GM06990 (cell line): ENCODE measurements around the gene KCNH3.

ENCODE experiments used
- DNase-seq: peaks from one replicate; pipeline ENCODE4 v3.0.0-alpha.2; 2011; ENCODE audit not compliant: insufficient read length; ENCODE audit errors: extremely low read depth
- H3K27me3 ChIP-seq: replicated peaks from 2 replicates; pipeline ENCODE4 v1.6.0; 2011; ENCODE audit warnings: low read length; ENCODE audit not compliant: control insufficient read depth, insufficient read depth
- H3K36me3 ChIP-seq: 2 replicates; pipeline ENCODE4 v1.5.1; 2011; ENCODE audit warnings: low read length; ENCODE audit not compliant: control insufficient read depth, insufficient read depth
- H3K4me3 ChIP-seq: replicated peaks from 2 replicates; pipeline ENCODE4 v1.5.1; 2011; ENCODE audit warnings: low read depth, mild to moderate bottlenecking, control low read depth, low read length
- CTCF ChIP-seq: IDR thresholded peaks from 2 replicates; pipeline ENCODE4 v1.5.1; 2011; ENCODE audit warnings: low read length, control low read depth, mild to moderate bottlenecking, inconsistent platforms; ENCODE audit not compliant: insufficient read depth, poor library complexity, severe bottlenecking

The KCNH3 gene

GRCh38 chr12:49563951-49564685 is 25.3 kb downstream of the KCNH3 start:
- Histone ChIP-seq H3K27me3 (no peaks in the 10 kb centered on the region), H3K36me3 (peaks cover 35% of the 10 kb centered on the region)

GRCh38 chr12:49564686-49565405 is 26.0 kb downstream of the KCNH3 start:
- H3K36me3 ChIP-seq, result peaks cover 32% of the 10 kb centered on the region
- H3K4me3 ChIP-seq, result no peak overlapping the region
- no peaks in the 10 kb centered on the region for H3K27me3 ChIP-seq
- TF ChIP-seq CTCF, result no peak
- no peak for DNase-seq

More at GRCh38 chr12:49563951-49564685, 25.3 kb downstream of the KCNH3 start:
- DNase-seq, result no peak
- no peak for TF ChIP-seq CTCF
- H3K4me3 ChIP-seq, result no peak overlapping the region

- peaks cover 27% of the 10 kb centered on the region for H3K36me3 ChIP-seq
- no peak overlapping the region for H3K4me3 ChIP-seq
- DNase-seq, result no peak
- TF ChIP-seq CTCF, result no peak
- H3K27me3 ChIP-seq, result no peaks in the 10 kb centered on the region
These were observed 26.8 kb downstream of the KCNH3 start for GRCh38 chr12:49565406-49566265.

- no peak for DNase-seq
- Histone ChIP-seq H3K27me3 (no peaks in the 10 kb centered on the region), H3K4me3 (no peak overlapping the region), H3K36me3 (peaks cover 25% of the 10 kb centered on the region)
- no peak for TF ChIP-seq CTCF
These were observed 27.5 kb downstream of the KCNH3 start for GRCh38 chr12:49566361-49566760.

- DNase-seq, result no peak
- Histone ChIP-seq H3K36me3 (peaks cover 24% of the 10 kb centered on the region), H3K27me3 (no peaks in the 10 kb centered on the region), H3K4me3 (peak overlapping the region; percentile 95)
- no peak for TF ChIP-seq CTCF
These were observed 28.4 kb downstream of the KCNH3 start for GRCh38 chr12:49567302-49567610.
